Activated CD4-positive, alpha-beta T cell treated with anti-CD3 and anti-CD28 coated beads, Interleukin-2, Interleukin-4, amounts not matched to agents 100 ng/mL and 50 ng/mL, durations not matched to agents 16 hours and 8 hours (primary cell): ENCODE results near the gene APEX1.

Source experiments
- DNase-seq: peaks from one replicate; pipeline ENCODE4 v3.0.0-alpha.2; 2020; ENCODE audit warnings: low spot score

APEX1 gene

DNA sequence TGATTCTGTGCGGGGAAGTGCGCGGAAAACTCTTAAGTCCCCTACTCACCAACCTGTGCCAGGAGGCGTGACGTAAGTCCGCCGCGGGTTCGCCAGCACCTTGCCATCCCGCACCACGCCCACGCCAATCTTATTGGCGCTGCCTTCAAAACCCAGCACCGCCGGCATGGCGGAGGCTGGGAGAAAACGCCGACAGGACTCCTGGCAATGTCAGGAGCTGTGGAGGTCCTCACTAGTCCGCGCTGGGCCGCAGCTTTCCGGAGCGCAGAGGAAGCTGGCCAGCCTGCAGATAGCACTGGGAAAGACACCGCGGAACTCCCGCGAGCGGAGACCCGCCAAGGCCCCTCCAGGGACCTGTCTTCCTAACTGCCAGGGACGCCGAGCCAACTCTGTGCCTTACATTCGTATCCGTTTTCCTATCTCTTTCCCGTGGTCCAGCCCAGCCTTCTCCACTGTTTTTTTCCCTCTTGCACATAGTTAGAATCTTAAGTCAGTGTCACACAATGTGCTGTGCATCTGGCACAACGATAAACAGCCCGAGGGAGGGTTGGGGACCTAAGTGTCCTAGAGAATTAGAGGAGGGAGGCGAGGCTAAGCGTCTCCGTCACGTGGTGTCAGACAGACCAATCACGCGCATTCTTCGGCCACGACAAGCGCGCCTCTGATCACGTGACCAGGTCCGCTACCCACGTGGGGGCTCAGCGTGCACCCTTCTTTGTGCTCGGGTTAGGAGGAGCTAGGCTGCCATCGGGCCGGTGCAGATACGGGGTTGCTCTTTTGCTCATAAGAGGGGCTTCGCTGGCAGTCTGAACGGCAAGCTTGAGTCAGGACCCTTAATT is at the start of gene APEX1, which contains the start of gene OSGEP:
Gene APEX1 (plus strand): TSS at position 711 of the 839 bp plus-strand sequence. CDS start 420 bp downstream, outside the sequence.
Gene OSGEP (minus strand): TSS at position 297 of the 839 bp plus-strand sequence. CDS start 129 bp downstream, at position 168.
- DNase-seq = peak; percentile 99

DNA sequence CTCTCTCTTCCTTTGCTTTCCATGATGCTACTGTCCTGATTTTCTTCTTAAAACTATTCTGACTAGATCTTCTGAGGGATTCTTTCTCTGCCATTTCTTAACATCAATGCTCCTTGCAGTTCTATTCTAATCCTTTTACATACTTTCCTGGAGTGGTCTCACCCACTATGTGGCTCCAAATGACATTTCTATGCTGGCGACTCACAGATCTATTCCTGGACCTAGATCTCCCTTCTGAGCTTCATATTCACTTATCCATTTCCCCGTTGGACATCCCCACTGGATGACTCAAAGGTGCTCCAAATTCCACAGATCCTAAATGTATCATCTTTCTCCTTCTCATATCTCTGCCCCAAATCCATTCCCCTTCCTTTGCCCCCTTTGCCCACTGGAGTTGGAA is 45.8 kb upstream of the APEX1 start:
- DNase-seq = no peak

DNA sequence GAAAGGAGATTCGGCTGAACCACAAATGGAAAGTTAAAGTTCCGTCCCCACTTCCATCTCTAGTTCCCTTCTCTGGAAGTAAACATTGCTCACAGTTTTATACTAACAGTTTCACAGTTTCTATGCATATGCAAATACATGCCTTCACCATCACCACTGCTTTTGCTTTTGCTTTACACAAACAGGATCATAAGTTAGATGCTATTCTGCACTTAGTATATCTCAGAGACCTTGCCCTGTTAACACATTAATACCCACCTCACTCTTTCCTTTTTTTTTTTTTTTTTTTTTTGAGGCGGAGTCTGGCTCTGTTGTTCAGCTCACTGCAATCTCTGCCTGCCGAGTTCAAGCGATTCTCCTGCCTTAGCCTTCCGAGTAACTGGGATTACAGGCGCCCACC is 42.6 kb upstream of the APEX1 start:
- no peak for DNase-seq

DNA sequence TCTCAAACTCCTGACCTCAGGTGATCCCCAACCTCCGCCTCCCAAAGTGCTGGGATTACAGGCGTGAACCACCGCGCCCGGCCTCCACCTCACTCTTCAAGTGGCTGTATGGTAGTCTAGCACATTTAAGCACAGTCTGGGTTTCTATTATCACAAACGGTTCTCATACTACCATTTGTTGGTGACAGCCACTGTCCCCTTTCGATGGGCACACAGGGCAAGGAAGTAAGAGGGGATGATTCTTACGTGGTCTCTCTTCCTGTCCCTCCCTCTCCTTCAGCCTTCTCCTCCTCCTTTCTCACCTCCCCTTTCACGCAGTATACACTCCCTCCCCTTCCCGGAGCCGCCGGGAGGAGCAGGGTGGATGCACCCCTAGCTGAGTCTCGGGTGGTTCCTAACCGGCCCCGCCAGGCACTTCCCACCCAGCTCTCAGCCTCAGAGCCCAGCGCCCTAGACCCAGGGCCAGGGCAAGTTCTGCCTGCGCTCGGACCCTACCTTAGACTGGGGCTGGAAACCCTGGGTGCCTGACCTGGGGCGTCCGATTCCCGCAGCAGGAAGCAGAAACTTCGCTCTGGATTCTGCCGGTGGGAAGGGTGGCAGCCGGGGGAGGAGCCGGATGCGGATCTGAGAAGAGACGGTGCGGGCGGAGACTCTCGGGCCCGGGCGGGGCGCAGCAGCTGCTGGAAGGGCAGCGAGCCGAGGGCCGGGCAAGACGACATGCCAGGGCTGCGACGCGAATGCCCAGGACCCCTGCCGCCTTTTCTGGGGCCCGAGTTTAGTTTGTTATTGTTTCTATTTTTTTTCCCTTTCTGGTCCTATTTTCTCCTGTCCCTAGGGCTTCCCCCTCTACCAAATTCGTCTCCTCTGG is 41.9 kb upstream of the APEX1 start, which contains the start of gene TEP1:
Gene TEP1 (minus strand): TSS at position 626 of the 868 bp plus-strand sequence. CDS start 5,062 bp downstream, outside the sequence.
- peak; percentile 79 for DNase-seq

DNA sequence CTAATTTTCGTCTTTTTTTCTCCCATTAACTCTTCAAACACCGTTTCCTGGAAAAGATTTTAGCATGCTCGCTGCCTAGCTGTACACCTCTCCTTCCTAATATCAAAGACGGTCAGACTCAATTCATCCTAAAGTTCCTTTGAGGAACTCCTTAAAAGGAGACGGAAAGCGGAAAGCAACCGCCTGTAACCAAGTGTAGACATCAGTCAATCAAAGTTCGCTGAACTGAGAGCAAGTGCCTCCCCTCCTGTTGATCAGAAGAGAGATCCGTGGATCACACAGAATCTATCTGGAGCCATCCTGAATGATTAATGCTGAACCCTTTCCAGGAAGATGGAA is 41.3 kb upstream of the APEX1 start:
- DNase-seq = peak; percentile 53

DNA sequence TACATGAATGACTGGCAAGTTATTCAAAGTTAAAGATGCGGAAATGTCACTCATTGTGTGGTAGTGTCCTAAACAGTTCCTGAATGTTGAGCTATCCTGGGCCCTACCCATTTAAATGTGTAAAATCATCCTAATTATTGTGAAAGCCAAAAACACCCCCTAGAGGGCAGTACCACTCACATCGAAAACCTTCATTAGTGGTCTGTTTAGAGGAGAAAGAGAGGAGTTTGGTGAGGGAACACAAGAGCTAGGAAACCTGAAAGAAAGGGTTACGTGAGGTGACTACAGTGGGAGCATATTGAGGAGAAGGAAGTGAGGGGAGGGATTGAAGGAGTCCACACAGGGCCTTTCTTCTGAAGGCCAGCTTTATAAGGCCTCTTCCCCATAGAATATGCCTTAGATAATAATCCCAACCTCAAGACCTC is 39.2 kb upstream of the APEX1 start:
- peak; percentile 69 for DNase-seq

DNA sequence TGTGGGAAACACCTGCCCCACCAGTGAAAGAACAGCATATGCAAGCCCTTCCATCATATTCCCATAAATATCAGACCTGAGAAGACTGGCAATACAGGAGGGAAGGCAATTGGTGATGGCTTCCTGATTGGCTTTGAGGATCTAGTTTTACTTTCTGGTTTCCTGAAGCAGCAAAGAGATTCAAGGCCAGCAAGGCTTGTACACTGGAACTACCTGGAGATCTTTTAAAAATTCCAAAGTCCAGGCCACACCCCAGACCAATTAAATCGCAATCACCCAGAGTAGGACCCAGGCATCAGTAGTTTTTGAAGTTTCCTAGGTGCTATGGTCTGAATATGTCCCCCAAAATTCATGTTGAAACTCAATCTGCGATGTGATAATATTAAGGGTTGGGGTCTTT is 38.8 kb upstream of the APEX1 start:
- no peak for DNase-seq

DNA sequence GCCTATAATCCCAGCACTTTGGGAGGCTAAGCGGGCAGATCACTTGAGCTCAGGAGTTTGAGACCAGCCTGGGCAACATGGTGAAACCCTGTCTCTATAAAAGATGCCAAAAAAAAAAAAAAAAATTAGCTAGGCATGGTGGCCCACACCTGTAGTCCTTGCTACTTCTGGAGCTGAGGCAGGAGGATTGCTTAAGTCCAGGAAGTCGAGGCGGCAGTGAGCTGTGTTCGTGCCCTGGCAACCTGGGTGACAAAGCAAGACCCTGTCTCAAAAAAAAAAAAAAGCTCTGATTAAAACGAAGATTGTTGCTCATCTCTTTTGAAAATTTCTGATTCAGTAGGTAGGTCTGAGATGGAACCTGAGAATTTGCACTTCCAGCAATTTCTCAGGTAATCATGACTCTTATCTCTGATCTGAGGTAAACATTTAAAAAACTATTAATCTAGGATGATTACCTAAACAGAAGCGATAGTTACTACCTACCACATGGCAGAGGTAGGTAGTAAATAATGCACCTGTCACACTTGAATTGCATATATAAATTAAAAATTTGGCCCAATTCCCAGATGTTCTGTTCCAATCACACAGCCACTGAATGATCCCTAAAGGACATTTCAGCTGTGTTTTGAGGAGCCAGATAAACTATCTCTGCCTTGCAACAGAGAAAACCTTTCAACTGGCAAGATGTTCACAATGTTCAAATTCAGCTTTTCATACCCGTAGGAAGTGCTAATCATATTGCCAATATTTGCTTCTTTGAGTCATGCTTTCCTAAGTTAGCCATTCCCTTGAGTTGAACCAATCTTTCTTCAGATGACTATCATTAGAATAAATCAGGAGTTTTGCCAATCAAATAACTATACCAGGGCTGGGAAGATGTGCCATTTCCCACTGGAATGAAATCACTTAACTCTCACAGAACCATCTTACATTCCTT is 37.5 kb upstream of the APEX1 start:
- DNase-seq = no peak

DNA sequence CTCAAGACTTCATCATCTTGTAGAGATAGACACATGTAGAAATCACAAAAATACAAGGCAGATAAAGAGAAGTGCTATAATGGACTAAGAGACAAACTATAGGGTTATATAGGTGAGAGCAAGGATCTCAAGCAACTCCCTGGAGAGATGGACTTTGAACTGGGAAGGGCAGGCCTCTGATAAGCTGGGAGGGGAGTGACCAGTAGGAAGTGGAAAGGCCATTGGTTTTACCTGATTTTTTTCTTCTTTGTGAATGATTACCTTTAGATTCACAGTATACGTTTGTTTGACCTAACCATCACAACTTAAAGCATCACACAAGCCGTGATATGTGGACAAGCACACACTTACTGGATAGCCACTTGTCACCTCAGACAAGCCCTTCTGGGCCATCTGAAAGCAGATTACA is 36.5 kb upstream of the APEX1 start:
- no peak for DNase-seq

DNA sequence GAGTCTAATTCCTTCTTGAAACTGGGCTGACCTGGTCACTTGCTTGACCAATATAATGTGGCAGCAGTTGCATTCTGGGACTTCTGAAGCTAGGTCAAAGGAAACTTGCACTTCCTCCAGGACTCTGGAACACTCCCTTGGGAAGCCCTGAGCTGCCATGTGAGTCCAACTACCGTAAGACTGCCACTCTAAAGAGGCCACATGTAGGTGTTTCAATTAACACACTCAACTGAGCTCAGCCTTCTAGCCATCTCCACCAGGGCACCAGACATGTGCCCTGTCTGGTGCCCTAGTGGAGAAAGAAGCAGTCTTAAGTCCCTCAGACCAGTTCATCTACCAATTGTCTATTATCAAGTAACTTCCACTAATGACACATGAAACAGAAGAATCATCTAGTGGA is 35.6 kb upstream of the APEX1 start:
- no peak for DNase-seq

DNA sequence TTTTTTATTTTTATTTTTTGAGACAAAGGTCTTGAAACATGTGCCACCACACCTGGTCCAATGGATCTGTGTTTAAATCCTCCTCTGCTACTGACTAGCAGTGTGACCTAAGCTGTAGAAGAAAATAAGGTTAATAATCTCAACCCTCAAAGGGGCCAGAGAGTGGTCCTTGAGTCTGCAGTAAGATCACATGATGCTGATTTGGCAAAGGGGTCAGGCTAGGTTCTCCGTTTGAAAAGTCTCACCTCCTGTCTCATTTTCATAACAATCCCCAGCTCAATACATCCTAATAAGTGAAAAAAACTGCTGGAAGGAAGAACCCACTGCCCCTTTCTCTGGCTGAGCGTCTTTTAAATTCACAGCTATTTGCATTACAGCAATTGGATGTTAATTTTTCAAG is 33.8 kb upstream of the APEX1 start:
- no peak for DNase-seq

DNA sequence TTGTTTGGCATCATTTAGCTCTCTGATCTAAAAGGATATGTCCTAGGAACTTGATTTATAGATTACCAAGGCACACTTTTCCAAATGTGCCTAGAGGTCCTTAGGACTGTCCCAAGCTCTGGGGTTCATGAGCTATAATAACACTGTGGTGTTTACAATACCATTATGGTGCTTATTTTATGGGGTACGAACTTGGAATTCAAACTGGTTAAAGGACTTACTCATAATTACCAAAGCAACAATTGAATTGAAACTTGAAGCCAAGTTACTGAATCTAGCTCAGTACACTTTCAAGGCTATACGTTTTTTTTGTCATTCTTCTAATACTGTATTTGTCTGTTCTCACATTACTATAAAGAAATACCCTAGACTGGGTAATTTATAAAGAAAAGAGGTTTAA is 32.1 kb upstream of the APEX1 start:
- no peak for DNase-seq

DNA sequence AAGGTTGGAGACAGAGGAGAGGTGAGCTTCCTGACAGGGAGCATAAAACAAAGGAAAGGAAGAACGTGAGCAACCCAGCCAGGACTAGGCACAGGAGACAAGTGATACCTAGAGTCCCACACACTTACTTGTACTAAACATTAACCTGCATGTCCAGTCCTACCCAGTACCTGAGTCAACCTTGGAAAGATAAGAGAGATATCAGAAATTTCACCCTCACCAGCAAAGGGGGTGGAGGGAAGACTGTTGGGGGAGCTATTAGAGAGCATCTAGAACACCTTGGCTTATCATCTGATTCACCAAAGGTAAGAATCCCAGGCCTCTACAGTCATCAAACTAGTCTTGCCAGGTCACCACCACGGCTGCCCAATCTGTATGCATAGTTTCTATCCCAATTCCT is 30.2 kb upstream of the APEX1 start:
- no peak for DNase-seq

DNA sequence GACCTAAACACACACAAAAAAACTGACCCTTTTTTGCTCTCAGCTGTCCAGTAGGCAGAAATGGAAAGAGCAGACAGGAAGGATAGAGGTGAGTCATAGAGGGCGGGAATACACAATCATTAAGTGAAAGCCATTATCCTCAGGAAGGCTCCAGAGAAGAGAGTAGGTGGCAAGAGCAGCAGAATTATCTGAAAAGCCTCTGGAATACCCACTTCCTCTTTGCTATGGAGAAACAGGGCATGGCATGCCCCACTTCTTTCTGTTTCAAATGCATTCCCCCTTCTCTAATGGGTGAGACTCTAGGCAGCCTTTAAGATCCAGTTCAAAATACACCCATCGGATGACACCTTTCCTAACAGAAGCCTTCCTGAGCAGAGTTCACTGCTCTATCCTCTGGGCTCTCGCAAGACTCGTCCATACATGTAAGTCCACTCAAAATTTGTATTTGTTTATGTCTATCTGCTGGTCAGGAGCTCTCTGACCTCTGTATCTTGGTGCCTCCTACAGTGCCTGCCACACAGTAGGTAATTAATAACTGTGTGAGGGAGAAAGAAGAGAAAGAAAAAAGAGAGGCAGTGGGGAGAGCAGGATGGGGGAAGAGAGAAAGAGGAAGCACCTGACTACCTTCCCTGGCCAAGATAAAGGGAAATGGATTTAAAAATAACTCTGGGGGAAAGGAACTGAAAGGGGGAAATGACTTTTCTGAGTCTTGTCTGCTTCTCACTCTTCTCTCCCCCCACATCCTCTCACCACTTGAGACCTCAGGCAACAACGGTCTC is 27.6 kb upstream of the APEX1 start:
- DNase-seq = peak; percentile 35

DNA sequence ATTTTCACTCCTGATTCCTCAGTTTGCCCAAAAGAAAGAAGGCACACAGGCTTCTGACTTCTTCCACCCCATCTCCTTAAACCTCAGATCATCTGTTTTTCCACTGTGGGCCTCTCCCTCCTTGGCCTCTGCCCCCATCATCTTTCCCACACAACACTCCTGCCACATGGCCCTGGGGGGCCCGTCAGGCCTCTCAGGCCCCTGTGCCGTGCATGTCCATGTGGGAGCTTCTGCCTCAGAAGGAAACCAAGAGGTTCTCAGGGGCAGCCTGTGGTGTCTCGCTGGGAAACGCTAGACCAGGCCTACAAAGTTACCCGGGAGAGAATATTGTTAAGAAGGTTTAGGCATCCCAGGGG is 27.0 kb upstream of the APEX1 start:
- no peak for DNase-seq

DNA sequence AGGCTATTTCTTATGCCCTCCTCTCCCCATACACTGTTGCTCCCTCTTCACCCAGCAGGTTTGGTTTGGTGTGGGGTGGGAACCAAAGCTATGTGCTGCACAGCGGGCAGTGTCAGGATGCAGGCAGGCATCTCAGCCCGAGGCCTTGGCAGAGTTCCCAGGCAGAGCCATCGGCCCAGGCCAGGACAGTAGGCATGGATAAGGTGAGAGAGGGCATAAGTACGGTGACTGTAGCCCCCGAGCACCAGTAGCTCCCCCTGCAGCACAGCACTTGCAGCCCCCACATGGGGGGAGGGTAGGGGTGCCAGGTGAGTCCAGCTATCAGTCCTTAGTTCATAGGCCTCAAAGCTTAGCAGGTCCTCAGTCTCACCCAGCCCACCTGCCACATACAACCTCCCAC is 26.2 kb upstream of the APEX1 start:
- no peak for DNase-seq

DNA sequence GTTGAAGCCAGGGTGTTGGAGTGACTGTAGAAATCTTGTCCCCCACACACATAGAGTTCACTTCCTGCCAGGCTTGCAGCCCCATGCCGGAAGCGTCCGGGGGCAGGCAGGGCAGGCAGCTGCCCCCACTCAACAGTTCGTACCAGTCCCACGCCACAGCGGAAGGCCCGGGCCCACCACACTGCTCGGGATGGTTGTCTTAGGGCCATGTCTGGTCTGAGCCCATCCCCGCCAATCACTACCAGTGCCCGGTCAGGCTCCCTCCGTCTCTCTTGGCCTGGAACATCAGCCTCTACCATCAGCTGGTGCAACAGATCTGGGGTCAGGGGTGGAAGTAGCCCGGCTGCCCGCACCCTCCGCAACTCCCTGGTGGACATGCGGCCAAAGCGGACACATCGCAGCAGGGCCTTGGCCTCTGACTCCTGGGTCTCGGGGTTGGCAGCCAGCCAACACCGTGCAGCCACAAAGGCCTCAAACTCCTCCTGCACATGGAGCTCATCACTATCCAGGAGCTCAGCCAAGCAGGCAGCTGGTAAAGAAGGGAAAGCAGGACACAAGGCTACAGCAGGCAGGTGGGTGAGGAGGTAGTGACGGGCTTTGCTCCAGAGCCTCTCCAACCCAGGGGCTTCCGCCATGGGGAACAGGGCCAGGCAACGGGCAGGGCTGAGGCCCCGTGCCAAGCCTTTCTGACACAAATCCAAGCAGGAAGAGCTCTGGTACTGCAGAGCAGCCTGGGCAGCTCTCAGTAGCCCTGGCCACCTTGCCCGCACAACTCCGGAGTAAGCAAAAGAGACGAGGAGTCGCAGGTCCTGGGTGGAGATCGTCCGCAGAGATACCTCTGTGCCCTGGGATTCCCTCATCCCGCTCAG is 25.0 kb upstream of the APEX1 start:
- DNase-seq = no peak

DNA sequence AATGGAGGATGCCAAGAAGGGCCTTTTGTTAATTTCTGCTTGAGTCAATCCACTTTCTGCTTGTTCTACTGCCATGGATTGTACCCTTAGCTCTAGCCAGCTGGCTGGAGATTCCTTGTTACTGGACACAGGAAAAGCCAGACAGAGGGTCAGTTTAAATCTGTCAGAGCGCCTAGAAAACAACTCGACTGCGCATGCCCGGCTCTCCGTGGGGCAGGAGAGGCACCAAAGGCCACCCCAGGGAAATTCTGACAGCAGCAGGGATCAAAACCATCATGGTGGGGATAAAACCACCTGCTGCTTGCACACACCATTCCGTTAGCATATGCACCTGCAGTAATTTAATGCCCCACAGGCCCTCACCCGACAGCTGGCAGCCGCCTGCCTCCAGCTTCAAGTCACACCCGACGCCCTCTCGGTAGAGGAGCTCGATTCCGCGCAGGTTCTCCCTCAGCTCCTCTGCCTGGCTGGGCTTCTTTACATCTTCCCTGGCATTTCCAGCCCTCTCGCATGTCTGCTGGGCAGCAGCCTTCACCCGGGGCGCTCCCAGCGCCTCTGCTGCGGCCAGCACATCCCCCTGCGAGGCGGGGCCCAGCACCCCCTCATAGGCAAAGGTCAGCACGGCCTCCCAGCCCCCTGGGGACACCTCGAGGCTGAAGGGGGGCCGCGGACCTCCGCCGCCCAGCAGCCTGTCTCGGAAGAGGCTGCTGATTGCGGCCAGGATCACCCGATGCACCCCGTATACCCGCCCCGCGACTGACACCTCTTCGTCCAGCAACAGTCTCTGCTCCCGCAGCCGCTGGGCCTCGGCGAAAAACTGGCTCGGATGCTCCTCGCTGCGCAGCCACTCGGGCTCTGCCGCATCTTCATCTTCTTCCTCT is 20.1 kb upstream of the APEX1 start:
- DNase-seq = no peak
